ENCODE measurements around the gene TMEM69.

DNA sequence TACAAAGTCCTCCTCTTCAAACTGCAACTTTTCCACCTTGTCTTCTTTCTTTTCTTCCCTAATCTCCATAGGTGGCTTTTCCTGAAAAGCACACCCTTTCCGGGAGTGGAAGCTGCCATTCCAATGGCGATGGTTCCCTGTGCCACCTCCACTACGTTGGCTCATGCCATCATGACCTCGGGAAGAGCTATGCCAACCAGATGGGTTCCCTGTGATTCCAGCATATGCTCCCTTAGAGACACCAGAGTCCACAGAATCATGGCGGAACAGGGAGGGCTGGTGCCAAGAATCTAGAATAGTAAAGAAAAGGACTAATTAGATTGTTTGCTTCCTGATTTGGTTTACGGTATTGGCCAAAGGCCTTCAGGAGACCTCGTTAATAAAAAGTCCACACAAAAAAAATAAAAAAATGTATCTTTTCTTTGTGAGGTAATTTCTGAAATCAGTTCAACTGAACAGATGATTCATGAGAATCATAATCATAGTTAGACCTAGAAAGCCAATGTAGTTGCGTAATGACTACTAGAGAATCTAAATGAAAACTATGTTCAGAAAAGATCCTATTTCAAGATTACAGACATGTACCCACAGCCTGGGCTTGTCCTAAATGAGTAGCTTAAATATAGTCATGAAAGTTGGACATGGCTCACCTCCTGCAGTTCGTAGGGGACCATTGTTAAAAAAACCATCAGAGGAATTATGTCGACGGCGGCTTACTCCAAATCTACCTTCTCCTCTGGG is 33.3 kb upstream of the TMEM69 start:
- TF ChIP-seq CTCF (IDR thresholded peaks at IDR 0.05) = no peak
- TF ChIP-seq POLR2A (IDR thresholded peaks at IDR 0.05) = no peak

Data from testis (tissue), 2 donors.